Endothelial cell of umbilical vein (primary cell): ENCODE data around the gene MAPRE2. TPM values are rescaled to one million over a fixed set of nuclear protein-coding genes. Genes with fewer than 3 reads are reported as not detected.

Experiments
- BruUV-seq: library from RNA; stranded (reverse); fragments of 400-500 nt; replicated peaks from 2 replicates; lab custom pipeline; 2021; lab: Mats Ljungman, UMichigan
- CTCF ChIA-PET: fragments of 300-600, 350-600 bp; sonication (Branson Sonifier 250); formaldehyde crosslinking; loops from one replicate; lab custom pipeline; 2021; ENCODE audit warnings: antibody characterized with exemption, inconsistent platforms; lab: Charles Lee
- POLR2A ChIA-PET: fragments of 300-600, 350-600 bp; sonication (Branson Sonifier 250); formaldehyde crosslinking; loops from one replicate; lab custom pipeline; 2021; ENCODE audit warnings: antibody characterized with exemption, inconsistent platforms; lab: Charles Lee
- DNase-seq: peaks from one replicate; pipeline ENCODE4 v3.0.0-alpha.2; 2011; ENCODE audit warnings: low read depth, low spot score
- FAIRE-seq: peaks from 2 replicates; lab custom pipeline; 2011; peaks lifted over from hg19 to GRCh38; lab: Jason Lieb, UNC
- H2AFZ ChIP-seq: 2 replicates; pipeline ENCODE4 v1.6.0; 2012; ENCODE audit warnings: low read depth, low read length, control low read depth, inconsistent platforms
- H3K27ac ChIP-seq: 2 replicates; pipeline ENCODE4 v1.5.1; 2011; ENCODE audit warnings: low read depth, mild to moderate bottlenecking, control low read depth, low read length, moderate library complexity; ENCODE audit not compliant: insufficient read depth
- H3K27me3 ChIP-seq, 2 experiments: 2 replicates each; pipeline versions ENCODE4 v1.6.0 to v1.6.1; 2011; ENCODE audit warnings: low read length in 2 of 2, mixed read lengths in 1 of 2; ENCODE audit not compliant: control insufficient read depth in 2 of 2, insufficient read depth in 2 of 2
- H3K36me3 ChIP-seq, 2 experiments: 2 replicates in 1 of 2; 3 replicates in 1 of 2; pipeline ENCODE4 v1.5.1; 2011; ENCODE audit warnings: low read length in 2 of 2, mild to moderate bottlenecking in 1 of 2, moderate library complexity in 1 of 2; ENCODE audit not compliant: control insufficient read depth in 2 of 2, insufficient read depth in 2 of 2; ENCODE audit errors: extremely low read depth in 1 of 2
- H3K4me1 ChIP-seq: 3 replicates; pipeline ENCODE4 v1.5.1; 2011; ENCODE audit warnings: mild to moderate bottlenecking, low read length; ENCODE audit not compliant: control insufficient read depth, insufficient read depth; ENCODE audit errors: extremely low read depth
- H3K4me2 ChIP-seq: 2 replicates; pipeline ENCODE4 v1.6.1; 2011; ENCODE audit warnings: low read length, control low read depth, mixed read lengths; ENCODE audit not compliant: insufficient read depth
- H3K4me3 ChIP-seq, 3 experiments: fragments of 200-600 bp in 1 of 3; sonication (generic), shearing (Covaris generic) in 1 of 3; replicated peaks in 1 of 3; 2 replicates each; pipeline ENCODE4 v1.5.1; 2011 to 2016; ENCODE audit warnings: control low read depth in 3 of 3, low read length in 3 of 3, mild to moderate bottlenecking in 2 of 3, inconsistent platforms in 1 of 3, low read depth in 1 of 3, moderate library complexity in 1 of 3; ENCODE audit not compliant: insufficient read depth in 1 of 3
- H3K79me2 ChIP-seq: 2 replicates; pipeline ENCODE4 v1.6.0; 2012; ENCODE audit warnings: low read length, inconsistent platforms; ENCODE audit not compliant: control insufficient read depth, insufficient read depth
- H3K9ac ChIP-seq: replicated peaks from 2 replicates; pipeline ENCODE3; 2011; ENCODE audit warnings: low read length, control low read depth; ENCODE audit not compliant: insufficient read depth; ENCODE audit errors: extremely low read depth
- H3K9me1 ChIP-seq: replicated peaks from 3 replicates; pipeline ENCODE4 v1.6.0; 2011; ENCODE audit warnings: mild to moderate bottlenecking, low read length; ENCODE audit not compliant: control insufficient read depth, insufficient read depth; ENCODE audit errors: extremely low read depth
- H3K9me3 ChIP-seq: replicated peaks from 2 replicates; pipeline ENCODE4 v1.5.1; 2012; ENCODE audit warnings: low read length, inconsistent platforms; ENCODE audit not compliant: control insufficient read depth, insufficient read depth
- H4K20me1 ChIP-seq: replicated peaks from 2 replicates; pipeline ENCODE3; 2011; ENCODE audit warnings: mild to moderate bottlenecking, low read length; ENCODE audit not compliant: control insufficient read depth, insufficient read depth; ENCODE audit errors: extremely low read depth
- EZH2 ChIP-seq: IDR thresholded peaks from 2 replicates; pipeline ENCODE4 v1.6.1; 2012; ENCODE audit warnings: borderline replicate concordance, low read depth, mild to moderate bottlenecking, moderate library complexity, low read length, inconsistent platforms; ENCODE audit not compliant: severe bottlenecking
- FOS ChIP-seq: IDR thresholded peaks from 2 replicates; pipeline ENCODE4 v1.6.1; 2011; ENCODE audit warnings: mild to moderate bottlenecking, low read length, moderate library complexity, borderline replicate concordance; ENCODE audit not compliant: insufficient read depth
- GATA2 ChIP-seq: IDR thresholded peaks from 2 replicates; pipeline ENCODE4 v1.7.0; 2011; ENCODE audit warnings: low read depth, mild to moderate bottlenecking, moderate library complexity, mixed read lengths, low read length; ENCODE audit not compliant: insufficient read length, insufficient read depth
- JUN ChIP-seq: IDR thresholded peaks from 2 replicates; pipeline ENCODE4 v1.6.1; 2011; ENCODE audit warnings: borderline replicate concordance, low read depth; ENCODE audit not compliant: insufficient read length, insufficient read depth
- MYC ChIP-seq: IDR thresholded peaks from one replicate; pipeline ENCODE4 v1.6.1; 2011; ENCODE audit warnings: mild to moderate bottlenecking, low read depth, low read length
- POLR2A ChIP-seq: IDR thresholded peaks from 2 replicates; pipeline ENCODE4 v1.6.1; 2012; ENCODE audit warnings: low read depth, mild to moderate bottlenecking, control low read depth, low read length
- POLR2AphosphoS5 ChIP-seq: IDR thresholded peaks from 2 replicates; pipeline ENCODE4 v1.6.1; 2012; ENCODE audit warnings: low read depth, mild to moderate bottlenecking, control low read depth, low read length, moderate library complexity; ENCODE audit not compliant: insufficient read depth
- dilution Hi-C: fragments of 300-500 bp; cut with MboI; formaldehyde crosslinking; loops from one replicate; pipeline ENCODE4 v1.15.0; 2019; ENCODE audit warnings: low sequenced_read_pairs; ENCODE audit not compliant: extremely low pct_ligation_motif_present
- intact Hi-C: fragments of 100-400 bp; cut with micrococcal nuclease; formaldehyde crosslinking; loops from one replicate; pipeline ENCODE4 v1.10.0; 2022
- polyA plus RNA-seq, 4 experiments: library from polyadenylated mRNA; depleted of rRNA in 3 of 4; stranded (reverse) in 3 of 4; unstranded in 1 of 4; fragments of >200 nt; gene quantifications; 2 replicates each; pipeline versions ENCODE4 v1.2.1 to v1.2.3, GENCODE V29; 2011 to 2012; ENCODE audit warnings: missing spikeins in 1 of 4
- total RNA-seq: library from RNA; stranded (reverse); gene quantifications from 2 replicates; pipeline ENCODE4 v1.2.3, GENCODE V29; 2021
- TF ChIP-seq, protein P1 (sequence below), 2 donors: IDR thresholded peaks; 1 replicate in 1 of 2; 2 replicates in 1 of 2; pipeline ENCODE4 v1.5.1; 2011; ENCODE audit warnings: low read length in 2 of 2, mild to moderate bottlenecking in 2 of 2, moderate library complexity in 2 of 2, control low read depth in 1 of 2, inconsistent platforms in 1 of 2, low read depth in 1 of 2; ENCODE audit not compliant: insufficient read depth in 1 of 2; ENCODE audit errors: extremely low read depth in 1 of 2
- TF ChIP-seq, protein P2 (sequence below): IDR thresholded peaks from 2 replicates; pipeline ENCODE4 v1.6.1; 2011; ENCODE audit not compliant: insufficient read depth, insufficient read length

The MAPRE2 gene
- total and polyA plus RNA-seq, 2 donors (not counting 3 experiments of a cell fraction or from before 2014, with no cell fraction given) = 117 to 148 TPM

DNA sequence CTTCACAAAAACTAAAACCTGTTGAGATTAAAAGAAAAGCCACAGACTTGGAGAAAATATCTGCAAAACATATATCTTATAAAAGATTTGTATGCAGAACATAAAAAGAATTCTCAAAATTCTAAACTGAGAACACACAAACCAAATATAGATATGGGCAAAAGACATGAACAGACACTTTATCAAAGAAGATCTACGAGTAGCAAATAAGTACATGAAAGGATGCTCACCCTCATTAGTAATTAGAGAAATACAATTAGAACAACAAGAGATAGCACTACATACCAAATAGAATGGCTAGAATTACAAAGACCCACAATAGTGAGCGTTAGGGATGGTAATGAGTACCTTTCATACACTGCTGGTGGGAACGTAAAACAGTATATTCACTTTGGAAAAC, 135.7 kb downstream of the MAPRE2 start:
- H3K9ac ChIP-seq = no peak overlapping the region
- TF ChIP-seq EZH2 (no peak), FOS (no peak), POLR2AphosphoS5 (no peak), GATA2 (no peak), JUN (no peak), MYC (no peak), POLR2A (no peak)
- TF ChIP-seq, protein P1, sequence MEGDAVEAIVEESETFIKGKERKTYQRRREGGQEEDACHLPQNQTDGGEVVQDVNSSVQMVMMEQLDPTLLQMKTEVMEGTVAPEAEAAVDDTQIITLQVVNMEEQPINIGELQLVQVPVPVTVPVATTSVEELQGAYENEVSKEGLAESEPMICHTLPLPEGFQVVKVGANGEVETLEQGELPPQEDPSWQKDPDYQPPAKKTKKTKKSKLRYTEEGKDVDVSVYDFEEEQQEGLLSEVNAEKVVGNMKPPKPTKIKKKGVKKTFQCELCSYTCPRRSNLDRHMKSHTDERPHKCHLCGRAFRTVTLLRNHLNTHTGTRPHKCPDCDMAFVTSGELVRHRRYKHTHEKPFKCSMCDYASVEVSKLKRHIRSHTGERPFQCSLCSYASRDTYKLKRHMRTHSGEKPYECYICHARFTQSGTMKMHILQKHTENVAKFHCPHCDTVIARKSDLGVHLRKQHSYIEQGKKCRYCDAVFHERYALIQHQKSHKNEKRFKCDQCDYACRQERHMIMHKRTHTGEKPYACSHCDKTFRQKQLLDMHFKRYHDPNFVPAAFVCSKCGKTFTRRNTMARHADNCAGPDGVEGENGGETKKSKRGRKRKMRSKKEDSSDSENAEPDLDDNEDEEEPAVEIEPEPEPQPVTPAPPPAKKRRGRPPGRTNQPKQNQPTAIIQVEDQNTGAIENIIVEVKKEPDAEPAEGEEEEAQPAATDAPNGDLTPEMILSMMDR (IDR thresholded peaks at IDR 0.05; ENCODE audit: extremely low read depth in 1 of 2, insufficient read depth in 1 of 2, low read depth in 1 of 2, low read length in 2 of 2) = no peak
- TF ChIP-seq, protein P2, sequence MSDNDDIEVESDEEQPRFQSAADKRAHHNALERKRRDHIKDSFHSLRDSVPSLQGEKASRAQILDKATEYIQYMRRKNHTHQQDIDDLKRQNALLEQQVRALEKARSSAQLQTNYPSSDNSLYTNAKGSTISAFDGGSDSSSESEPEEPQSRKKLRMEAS = no peak
- H3K4me1 ChIP-seq = no peaks in the 10 kb centered on the region
- DNase-seq (no peak), FAIRE-seq (no peak)
- H3K36me3 ChIP-seq = no peaks in the 10 kb centered on the region
- no peak overlapping the region for H3K4me2 ChIP-seq
- ChIA-PET CTCF (interaction anchor here (1.3 kb wide), 1 partner anchor 12 kb away, joined by 3 read pairs; no protein-coding TSS in a partner anchor), POLR2A (no interaction called here)
- H3K9me1 ChIP-seq = no peaks in the 10 kb centered on the region
- BruUV-seq = no TSS peak
- H3K4me3 ChIP-seq = no peak overlapping the region
- H3K27me3 ChIP-seq = peaks cover 0 to 7% of the 10 kb centered on the region in 2 experiments
- H3K27ac ChIP-seq = no peak overlapping the region
- H3K9me3 ChIP-seq = no peaks in the 10 kb centered on the region
- dilution Hi-C loops = no loop called here
- H2AFZ ChIP-seq = no peak overlapping the region
- H4K20me1 ChIP-seq = no peaks in the 10 kb centered on the region
- intact Hi-C loops = no loop called here
- no peaks in the 10 kb centered on the region for H3K79me2 ChIP-seq
